ENCODE results near the gene PEX1.
"Not testable (repeated sequence)": the region's sequence is repeated elsewhere in the genome, so short reads cannot be mapped to it uniquely, and the experiment has no call there.

The PEX1 gene

DNA sequence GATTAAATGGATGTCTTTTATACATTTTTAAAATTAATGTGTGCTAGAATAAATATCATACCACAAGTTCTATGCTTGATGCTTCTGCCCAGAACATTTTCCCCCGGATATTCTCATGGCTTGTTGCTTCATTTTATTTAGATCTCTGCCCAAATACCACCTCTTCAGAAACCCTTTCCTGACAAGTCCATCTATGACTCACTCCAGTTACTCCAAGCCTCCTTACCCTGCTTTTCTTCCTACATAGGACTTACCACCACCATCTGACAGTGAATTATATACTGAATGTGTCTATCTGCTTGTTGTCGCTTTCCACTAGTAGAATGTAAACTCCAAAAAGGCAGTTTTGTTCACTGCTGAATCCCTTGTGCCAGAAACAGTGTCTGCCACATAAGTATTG, 31.4 kb downstream of the PEX1 start:
- CTCF ChIA-PET, result no interaction called here
- no peak for DNase-seq (ENCODE audit: extremely low spot score)
- TF ChIP-seq, protein P1, sequence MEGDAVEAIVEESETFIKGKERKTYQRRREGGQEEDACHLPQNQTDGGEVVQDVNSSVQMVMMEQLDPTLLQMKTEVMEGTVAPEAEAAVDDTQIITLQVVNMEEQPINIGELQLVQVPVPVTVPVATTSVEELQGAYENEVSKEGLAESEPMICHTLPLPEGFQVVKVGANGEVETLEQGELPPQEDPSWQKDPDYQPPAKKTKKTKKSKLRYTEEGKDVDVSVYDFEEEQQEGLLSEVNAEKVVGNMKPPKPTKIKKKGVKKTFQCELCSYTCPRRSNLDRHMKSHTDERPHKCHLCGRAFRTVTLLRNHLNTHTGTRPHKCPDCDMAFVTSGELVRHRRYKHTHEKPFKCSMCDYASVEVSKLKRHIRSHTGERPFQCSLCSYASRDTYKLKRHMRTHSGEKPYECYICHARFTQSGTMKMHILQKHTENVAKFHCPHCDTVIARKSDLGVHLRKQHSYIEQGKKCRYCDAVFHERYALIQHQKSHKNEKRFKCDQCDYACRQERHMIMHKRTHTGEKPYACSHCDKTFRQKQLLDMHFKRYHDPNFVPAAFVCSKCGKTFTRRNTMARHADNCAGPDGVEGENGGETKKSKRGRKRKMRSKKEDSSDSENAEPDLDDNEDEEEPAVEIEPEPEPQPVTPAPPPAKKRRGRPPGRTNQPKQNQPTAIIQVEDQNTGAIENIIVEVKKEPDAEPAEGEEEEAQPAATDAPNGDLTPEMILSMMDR (IDR thresholded peaks at IDR 0.05; ENCODE audit: control extremely low read depth, extremely low read depth, low read depth, missing control alignments), result no peak
- POLR2A ChIA-PET, result no interaction called here

DNA sequence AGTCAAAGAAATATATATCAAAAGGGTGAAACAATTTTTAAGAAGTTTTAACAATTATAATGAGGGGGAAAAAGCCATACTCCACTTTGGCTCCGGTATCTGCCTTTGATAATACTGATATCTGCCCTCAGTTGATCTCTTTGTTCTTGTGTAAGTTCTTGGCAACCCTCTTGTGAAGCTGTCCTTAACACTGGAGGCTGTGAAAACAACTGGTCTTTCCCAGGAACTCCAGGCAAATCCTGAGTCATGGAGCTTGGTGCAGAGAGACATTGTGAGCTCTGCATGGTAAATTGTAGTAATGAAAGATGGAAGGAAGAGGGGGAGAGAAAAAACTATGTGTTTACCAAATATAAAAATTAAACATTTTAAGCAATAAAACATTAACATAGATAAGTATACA, 38.7 kb downstream of the PEX1 start:
- POLR2A ChIA-PET, result no interaction called here
- TF ChIP-seq, protein P1 (IDR thresholded peaks at IDR 0.05; ENCODE audit: control extremely low read depth, extremely low read depth, low read depth, missing control alignments), result no peak
- no peak for DNase-seq (ENCODE audit: extremely low spot score)
- CTCF ChIA-PET, result interaction anchor here (0.9 to 1.7 kb wide), 5 partner anchors 9 to 28 kb away, joined by 3 to 6 read pairs (median 4); no protein-coding TSS in a partner anchor

DNA sequence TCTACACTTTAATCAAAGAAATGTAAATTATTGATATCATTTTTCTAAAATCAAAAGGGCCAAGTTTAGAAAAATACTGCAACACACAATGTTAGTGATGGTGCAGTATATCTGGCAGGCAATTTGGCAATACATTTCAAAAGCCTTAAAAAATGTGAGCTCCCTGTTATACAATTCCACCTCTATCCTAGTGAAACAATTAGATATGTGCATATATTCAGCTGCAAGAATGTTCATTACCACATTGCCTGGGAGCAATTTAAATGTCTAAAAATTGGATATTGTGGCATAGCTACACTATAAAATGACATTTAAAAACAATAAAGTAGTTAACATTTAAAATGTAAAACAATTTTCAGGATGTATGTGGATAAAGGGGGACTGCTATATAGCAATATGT, 40.5 kb downstream of the PEX1 start:
- TF ChIP-seq, protein P1 (IDR thresholded peaks at IDR 0.05; ENCODE audit: control extremely low read depth, extremely low read depth, low read depth, missing control alignments), result no peak
- POLR2A ChIA-PET, result no interaction called here
- no peak for DNase-seq (ENCODE audit: extremely low spot score)
- CTCF ChIA-PET, result interaction anchor here (1.1 kb wide), 1 partner anchor 27 kb away, joined by 6 read pairs; no protein-coding TSS in a partner anchor

DNA sequence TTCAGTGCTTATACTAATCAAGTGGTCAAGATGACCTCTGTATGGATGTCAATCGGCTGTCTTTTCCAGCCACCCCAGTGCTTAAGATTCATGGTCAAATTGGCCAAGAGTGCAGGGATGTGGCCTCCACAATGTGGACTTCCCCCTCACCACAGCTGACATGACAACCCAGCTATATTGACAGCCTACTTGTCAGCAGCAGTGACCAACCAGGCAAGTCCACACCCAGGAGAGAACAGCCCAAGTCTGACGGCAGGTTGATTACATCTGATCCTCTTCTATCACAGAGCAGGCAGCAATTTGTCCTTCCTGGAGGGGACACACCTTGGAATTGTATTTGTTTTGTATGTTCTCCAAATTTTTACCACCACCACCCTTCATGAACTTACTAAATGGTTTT, 42.3 kb downstream of the PEX1 start:
- DNase-seq (ENCODE audit: extremely low spot score), result no peak
- CTCF ChIA-PET, result no interaction called here
- POLR2A ChIA-PET, result no interaction called here
- TF ChIP-seq, protein P1 (IDR thresholded peaks at IDR 0.05; ENCODE audit: control extremely low read depth, extremely low read depth, low read depth, missing control alignments), result no peak

DNA sequence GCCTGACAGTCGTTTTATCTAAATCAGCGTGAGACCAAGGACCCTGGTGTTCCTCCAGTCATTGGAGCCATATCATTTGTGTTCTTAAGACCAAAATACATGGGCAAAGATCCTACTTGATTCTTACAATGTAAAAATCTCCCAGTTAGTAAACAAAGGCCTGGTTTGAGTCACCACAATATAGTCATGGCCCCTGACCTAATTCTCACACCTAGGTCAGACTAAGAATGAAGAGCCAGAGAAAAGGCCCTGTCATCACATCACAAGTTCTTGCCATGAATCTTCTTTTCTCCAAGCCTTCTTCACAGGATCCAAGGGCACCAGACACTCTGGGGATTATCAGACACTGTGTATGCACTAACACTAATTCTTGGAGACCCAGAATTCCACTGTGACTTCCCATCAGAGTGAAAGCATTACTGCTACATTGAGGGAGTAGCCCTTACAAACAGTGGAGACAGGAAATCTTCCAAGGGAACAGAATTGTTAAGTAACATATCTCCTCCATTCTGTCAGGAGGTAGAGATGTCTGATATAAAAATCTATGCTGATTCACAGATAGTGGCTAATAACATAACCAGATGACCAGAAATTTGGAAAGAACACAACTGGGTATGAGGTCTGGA, 42.9 kb downstream of the PEX1 start:
- no peak for DNase-seq (ENCODE audit: extremely low spot score)
- TF ChIP-seq, protein P1 (IDR thresholded peaks at IDR 0.05; ENCODE audit: control extremely low read depth, extremely low read depth, low read depth, missing control alignments), result no peak
- ChIA-PET POLR2A (no interaction called here), CTCF (interaction anchor here (1.2 kb wide), 1 partner anchor 24 kb away, joined by 3 read pairs; no protein-coding TSS in a partner anchor)

DNA sequence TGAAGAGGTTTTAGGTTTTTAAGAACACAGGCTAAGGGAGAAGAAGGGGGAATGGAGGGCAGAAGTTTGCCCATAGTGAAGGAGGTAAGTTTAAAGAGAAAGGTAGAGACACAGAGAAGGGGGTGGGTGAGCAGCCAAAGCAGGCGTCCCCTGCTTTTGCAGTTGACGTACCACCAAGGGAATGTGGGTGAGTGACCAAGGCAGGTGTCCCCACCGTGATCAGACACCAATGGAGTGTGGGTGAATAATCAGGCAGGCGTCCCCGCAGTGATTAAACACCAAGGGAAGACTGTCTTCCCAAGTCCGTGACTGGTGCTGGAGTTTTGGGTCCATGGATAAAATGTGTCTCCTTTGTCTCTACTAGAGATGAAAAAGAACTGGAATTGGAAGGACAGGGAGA, 44.1 kb downstream of the PEX1 start:
- DNase-seq (ENCODE audit: extremely low spot score); POLR2A ChIA-PET: not testable (repeated sequence)
- CTCF ChIA-PET, result interaction anchor here (1.2 kb wide), 1 partner anchor 23 kb away, joined by 3 read pairs; no protein-coding TSS in a partner anchor

DNA sequence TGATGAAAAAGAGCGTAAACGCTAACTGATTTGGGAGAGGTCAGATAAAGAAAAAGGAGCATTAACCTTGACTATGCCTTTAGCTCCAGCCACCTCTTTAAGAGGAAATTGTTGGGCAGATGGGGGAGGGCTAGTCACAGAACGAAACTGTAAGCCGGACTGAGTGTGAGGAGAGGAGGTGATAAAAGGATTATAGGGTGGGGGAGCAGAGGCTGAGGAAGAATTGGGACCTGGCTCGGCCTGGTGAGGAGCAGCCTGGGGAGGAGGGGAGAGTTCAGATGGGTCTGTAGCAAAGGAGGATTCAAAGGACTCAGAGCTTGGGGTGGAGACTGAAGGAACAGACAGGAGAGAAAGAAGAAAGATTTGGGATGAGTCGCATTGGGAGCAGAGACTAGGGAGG, 44.7 kb downstream of the PEX1 start:
- DNase-seq (ENCODE audit: extremely low spot score); POLR2A ChIA-PET; CTCF ChIA-PET: not testable (repeated sequence)

DNA sequence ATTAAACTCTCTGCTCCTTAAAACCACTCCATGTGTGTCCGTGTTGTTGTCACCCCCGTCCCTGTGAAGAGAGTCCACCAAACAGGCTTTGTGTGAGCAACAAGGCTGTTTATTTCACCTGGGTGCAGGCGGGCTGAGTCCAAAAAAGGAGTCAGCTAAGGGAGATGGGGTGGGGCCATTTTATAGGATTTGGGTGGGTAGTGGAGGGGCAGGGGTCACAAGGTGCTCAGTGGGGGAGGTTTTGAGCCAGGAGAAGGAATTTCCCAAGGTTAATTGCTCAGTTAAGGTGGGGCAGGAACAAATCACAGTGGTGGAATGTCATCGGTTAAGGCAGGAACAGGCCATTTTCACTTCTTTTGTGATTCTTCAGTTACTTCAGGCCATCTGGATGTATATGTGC, 49.2 kb downstream of the PEX1 start:
- DNase-seq (ENCODE audit: extremely low spot score); POLR2A ChIA-PET: not testable (repeated sequence)
- CTCF ChIA-PET, result interaction anchor here (1.0 kb wide), 1 partner anchor 17 kb away, joined by 3 read pairs; no protein-coding TSS in a partner anchor
